GM19397 (cell line): ENCODE measurements around the gene GDAP2.

Source experiments
- ATAC-seq: cut with Tn5 transposase; IDR thresholded peaks from one replicate; pipeline ENCODE4 v1.9.1; 2021; ENCODE audit warnings: mild to moderate bottlenecking, moderate library complexity; ENCODE audit not compliant: unreplicated experiment

GDAP2 gene

GRCh38 chr1:117814856-117815797, 114.3 kb downstream of the GDAP2 start:
- ATAC-seq, result no peak
